SK-N-SH (cell line): ENCODE measurements around the gene CD248. TPM values are rescaled to one million over a fixed set of nuclear protein-coding genes. Genes with fewer than 3 reads are reported as not detected.

Source experiments
- CTCF ChIA-PET: fragments of 300-600, 350-600 bp; formaldehyde crosslinking; extraction: SDS; loops from one replicate; lab custom pipeline; 2021; lab: Yijun Ruan, JAX
- POLR2A ChIA-PET: fragments of 350-600 bp; sonication (Branson Sonifier 250); formaldehyde crosslinking; extraction: SDS; loops from one replicate; lab custom pipeline; 2020; ENCODE audit warnings: antibody characterized with exemption, inconsistent platforms; lab: Yijun Ruan, JAX
- DNase-seq: peaks from one replicate; pipeline ENCODE4 v3.0.0; 2012
- H2AFZ ChIP-seq: fragments of 200-600 bp; sonication (generic); 2 replicates; pipeline ENCODE4 v1.8.1; 2016; ENCODE audit warnings: antibody characterized with exemption, mild to moderate bottlenecking, low read depth
- H3F3A ChIP-seq: fragments of 200-600 bp; sonication (generic); replicated peaks from 2 replicates; pipeline ENCODE3; 2016; ENCODE audit warnings: antibody characterized with exemption, mild to moderate bottlenecking; ENCODE audit not compliant: insufficient read depth
- H3K27ac ChIP-seq, 2 experiments: fragments of 200-500 bp in 1 of 2; fragments of 200-600 bp in 1 of 2; sonication (Bioruptor generic) in 1 of 2; sonication (generic), shearing (Covaris generic) in 1 of 2; 2 replicates each; pipeline versions ENCODE4 v1.5.1 to v1.6.1; 2014 to 2016; ENCODE audit warnings: low read depth in 2 of 2, inconsistent platforms in 1 of 2, low read length in 1 of 2, mild to moderate bottlenecking in 1 of 2, mixed read lengths in 1 of 2
- H3K27me3 ChIP-seq: fragments of 200-600 bp; sonication (generic), shearing (Covaris generic); 2 replicates; pipeline ENCODE4 v1.6.1; 2016; ENCODE audit warnings: mixed run types; ENCODE audit not compliant: insufficient read depth
- H3K36me3 ChIP-seq, 2 experiments: fragments of 200-500 bp in 1 of 2; fragments of 200-600 bp in 1 of 2; sonication (Bioruptor generic) in 1 of 2; sonication (generic) in 1 of 2; replicated peaks in 1 of 2; 2 replicates each; pipeline versions ENCODE3 to v1.5.1; 2014 to 2016; ENCODE audit warnings: low read length in 1 of 2, mild to moderate bottlenecking in 1 of 2; ENCODE audit not compliant: insufficient read depth in 2 of 2, control insufficient read depth in 1 of 2
- H3K4me1 ChIP-seq, 2 experiments: fragments of 200-500 bp in 1 of 2; fragments of 200-600 bp in 1 of 2; sonication (Bioruptor generic) in 1 of 2; sonication (generic), shearing (Covaris generic) in 1 of 2; 2 replicates each; pipeline versions ENCODE4 v1.5.1 to v1.6.1; 2014 to 2016; ENCODE audit warnings: low read depth in 1 of 2, low read length in 1 of 2, mixed run types in 1 of 2; ENCODE audit not compliant: insufficient read depth in 2 of 2, control insufficient read depth in 1 of 2
- H3K4me2 ChIP-seq: fragments of 200-600 bp; sonication (generic), shearing (Covaris generic); 2 replicates; pipeline ENCODE4 v1.6.1; 2017; ENCODE audit warnings: mixed run types
- H3K4me3 ChIP-seq, 2 experiments: fragments of 200-500 bp in 1 of 2; fragments of 200-600 bp in 1 of 2; sonication (Bioruptor generic) in 1 of 2; sonication (generic), shearing (Covaris generic) in 1 of 2; 2 replicates each; pipeline versions ENCODE4 v1.5.1 to v1.8.1; 2014 to 2016; ENCODE audit warnings: low read depth in 2 of 2, inconsistent platforms in 1 of 2, low read length in 1 of 2, mild to moderate bottlenecking in 1 of 2, mixed read lengths in 1 of 2, moderate library complexity in 1 of 2
- H3K79me2 ChIP-seq: fragments of 200-600 bp; sonication (generic); 2 replicates; pipeline ENCODE4 v1.8.1; 2017; ENCODE audit warnings: mild to moderate bottlenecking; ENCODE audit not compliant: insufficient read depth
- H3K9ac ChIP-seq: fragments of 200-600 bp; sonication (generic); 2 replicates; pipeline ENCODE4 v1.6.1; 2017; ENCODE audit warnings: mixed run types
- H3K9me2 ChIP-seq: fragments of 200-600 bp; sonication (generic); 2 replicates; pipeline ENCODE4 v1.6.1; 2017; ENCODE audit warnings: mixed run types
- H3K9me3 ChIP-seq: fragments of 200-600 bp; sonication (generic); 2 replicates; pipeline ENCODE4 v1.6.1; 2017; ENCODE audit warnings: mixed run types, mild to moderate bottlenecking, moderate library complexity
- H4K20me1 ChIP-seq: fragments of 200-600 bp; sonication (generic); 2 replicates; pipeline ENCODE4 v1.6.1; 2017; ENCODE audit warnings: mild to moderate bottlenecking, mixed run types; ENCODE audit not compliant: insufficient read depth
- CHD2 ChIP-seq: fragments of 150-350 bp; IDR thresholded peaks from 2 replicates; pipeline ENCODE4 v1.6.1; 2018; ENCODE audit warnings: low read length; ENCODE audit not compliant: partially characterized antibody
- ELF1 ChIP-seq: IDR thresholded peaks from 2 replicates; pipeline ENCODE4 v1.4.0; 2012
- EP300 ChIP-seq, 2 experiments: IDR thresholded peaks; 2 replicates each; pipeline versions ENCODE4 v1.4.0 to v1.6.1; 2012; ENCODE audit warnings: borderline replicate concordance in 1 of 2, low read depth in 1 of 2, low read length in 1 of 2
- FOSL2 ChIP-seq: IDR thresholded peaks from 2 replicates; pipeline ENCODE4 v1.4.0; 2012; ENCODE audit warnings: low read depth, mild to moderate bottlenecking, moderate library complexity, borderline replicate concordance
- FOXM1 ChIP-seq: IDR thresholded peaks from 2 replicates; pipeline ENCODE4 v1.4.0; 2012; ENCODE audit warnings: low read depth, mild to moderate bottlenecking
- GABPA ChIP-seq: IDR thresholded peaks from 2 replicates; pipeline ENCODE4 v1.4.0; 2012; ENCODE audit warnings: low read depth, mild to moderate bottlenecking
- GATA2 ChIP-seq: sonication (generic); formaldehyde crosslinking; IDR thresholded peaks from 2 replicates; pipeline ENCODE4 v1.5.0; 2020; ENCODE audit warnings: mild to moderate bottlenecking, missing genetic modification reagents
- MEF2A ChIP-seq: IDR thresholded peaks from 2 replicates; pipeline ENCODE4 v1.4.0; 2012; ENCODE audit warnings: low read depth, borderline replicate concordance
- MXI1 ChIP-seq: IDR thresholded peaks from 2 replicates; pipeline ENCODE4 v1.6.1; 2012; ENCODE audit warnings: mild to moderate bottlenecking, low read depth, low read length, improper control_type of control experiment
- NFIC ChIP-seq: IDR thresholded peaks from 2 replicates; pipeline ENCODE4 v1.4.0; 2012; ENCODE audit warnings: borderline replicate concordance
- NRF1 ChIP-seq: IDR thresholded peaks from 2 replicates; pipeline ENCODE4 v1.6.1; 2012; ENCODE audit warnings: low read depth, mild to moderate bottlenecking, low read length
- POLR2AphosphoS5 ChIP-seq: IDR thresholded peaks from 2 replicates; pipeline ENCODE4 v1.6.1; 2012; ENCODE audit warnings: low read depth, low read length
- SIN3A ChIP-seq: IDR thresholded peaks from 2 replicates; pipeline ENCODE4 v1.6.1; 2012; ENCODE audit warnings: low read depth, mild to moderate bottlenecking, low read length, moderate library complexity, borderline replicate concordance
- TAF1 ChIP-seq: IDR thresholded peaks from 2 replicates; pipeline ENCODE4 v1.6.1; 2012; ENCODE audit warnings: low read depth, mild to moderate bottlenecking, low read length, moderate library complexity, borderline replicate concordance
- YY1 ChIP-seq: IDR thresholded peaks from 2 replicates; pipeline ENCODE4 v1.4.0; 2012; ENCODE audit warnings: low read depth, mild to moderate bottlenecking
- WGBS: methylation state at CpG from one replicate; pipeline ENCODE4 v1.1.6; 2017; ENCODE audit warnings: low lambda C conversion rate; 5-methylcytosine and 5-hydroxymethylcytosine counted together
- polyA plus RNA-seq, 3 experiments: library from polyadenylated mRNA; depleted of rRNA; stranded (reverse); fragments of >200 nt; gene quantifications; 2 replicates each; pipeline ENCODE4 v1.2.3, GENCODE V29; 2012
- TF ChIP-seq, protein P1 (sequence below): IDR thresholded peaks from 2 replicates; pipeline ENCODE4; 2012
- TF ChIP-seq, protein P2 (sequence below): IDR thresholded peaks from 2 replicates; pipeline ENCODE4 v1.6.1; 2012; ENCODE audit warnings: mild to moderate bottlenecking, low read depth, low read length, moderate library complexity

Gene CD248
- polyA plus RNA-seq, 1 of the 3 experiments (the other 2 are of a cell fraction) = 7.7 TPM

DNA sequence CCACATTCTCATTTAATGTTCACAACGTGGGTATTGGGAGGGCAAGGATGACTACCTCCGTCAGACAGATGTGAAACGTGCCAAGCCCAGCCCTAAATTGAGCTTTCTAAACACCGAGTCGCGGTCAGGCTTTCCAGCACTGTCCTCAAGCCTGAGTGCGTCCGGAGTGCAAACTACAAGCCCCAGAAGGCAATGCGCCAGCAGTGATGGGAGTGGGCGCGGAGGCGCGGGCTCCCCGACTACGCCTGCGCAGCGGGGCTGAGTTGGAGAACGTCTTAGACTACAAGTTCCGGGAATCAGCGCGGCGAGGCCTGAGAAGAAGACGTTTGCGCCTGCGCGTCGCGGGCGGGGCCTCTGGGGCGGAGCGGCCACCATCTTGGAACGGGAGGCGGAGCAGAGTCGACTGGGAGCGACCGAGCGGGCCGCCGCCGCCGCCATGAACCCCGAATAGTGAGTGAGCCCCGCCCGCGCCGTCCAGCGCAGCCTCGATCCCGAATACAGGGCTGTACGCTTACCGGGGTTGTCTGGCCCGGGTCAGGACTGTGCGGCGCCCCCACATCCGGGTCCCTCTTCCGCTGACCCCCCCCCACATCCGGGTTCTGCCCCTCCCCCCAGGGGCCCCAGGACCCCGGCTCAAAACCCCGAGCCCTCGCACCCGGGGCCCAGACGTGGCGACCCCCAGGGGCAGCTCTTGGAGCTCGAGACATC lies 48.4 kb downstream of the CD248 start, which contains the start of gene RAB1B:
Gene RAB1B, plus strand, starts transcription at position 396 of the 708 bp plus-strand sequence. Its CDS starts 41 bp downstream, at position 437.
- TF ChIP-seq EP300 (IDR thresholded peaks at IDR 0.05; ENCODE audit: borderline replicate concordance in 1 of 2, low read depth in 1 of 2, low read length in 1 of 2) (no peak), NRF1 (peak; percentile 97), GATA2 (CRISPR knock-in tag) (no peak), FOXM1 (no peak), TAF1 (peak; percentile 8; the same call in 1 of the 2 replicates), ELF1 (peak; percentile 25; the same call in 1 of the 2 replicates), NFIC (no peak), YY1 (peak; percentile 90), SIN3A (peak; percentile 62; the same call in 1 of the 2 replicates), FOSL2 (no peak), MXI1 (peak; percentile 74; the same call in 1 of the 2 replicates), GABPA (peak; percentile 41; the same call in 1 of the 2 replicates), CHD2 (peak; percentile 60), MEF2A (no peak), POLR2AphosphoS5 (peak; percentile 83)
- TF ChIP-seq, protein P1, sequence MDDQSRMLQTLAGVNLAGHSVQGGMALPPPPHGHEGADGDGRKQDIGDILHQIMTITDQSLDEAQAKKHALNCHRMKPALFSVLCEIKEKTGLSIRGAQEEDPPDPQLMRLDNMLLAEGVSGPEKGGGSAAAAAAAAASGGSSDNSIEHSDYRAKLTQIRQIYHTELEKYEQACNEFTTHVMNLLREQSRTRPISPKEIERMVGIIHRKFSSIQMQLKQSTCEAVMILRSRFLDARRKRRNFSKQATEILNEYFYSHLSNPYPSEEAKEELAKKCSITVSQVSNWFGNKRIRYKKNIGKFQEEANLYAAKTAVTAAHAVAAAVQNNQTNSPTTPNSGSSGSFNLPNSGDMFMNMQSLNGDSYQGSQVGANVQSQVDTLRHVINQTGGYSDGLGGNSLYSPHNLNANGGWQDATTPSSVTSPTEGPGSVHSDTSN = peak; percentile 22; the same call in 1 of the 2 replicates
- TF ChIP-seq, protein P2, sequence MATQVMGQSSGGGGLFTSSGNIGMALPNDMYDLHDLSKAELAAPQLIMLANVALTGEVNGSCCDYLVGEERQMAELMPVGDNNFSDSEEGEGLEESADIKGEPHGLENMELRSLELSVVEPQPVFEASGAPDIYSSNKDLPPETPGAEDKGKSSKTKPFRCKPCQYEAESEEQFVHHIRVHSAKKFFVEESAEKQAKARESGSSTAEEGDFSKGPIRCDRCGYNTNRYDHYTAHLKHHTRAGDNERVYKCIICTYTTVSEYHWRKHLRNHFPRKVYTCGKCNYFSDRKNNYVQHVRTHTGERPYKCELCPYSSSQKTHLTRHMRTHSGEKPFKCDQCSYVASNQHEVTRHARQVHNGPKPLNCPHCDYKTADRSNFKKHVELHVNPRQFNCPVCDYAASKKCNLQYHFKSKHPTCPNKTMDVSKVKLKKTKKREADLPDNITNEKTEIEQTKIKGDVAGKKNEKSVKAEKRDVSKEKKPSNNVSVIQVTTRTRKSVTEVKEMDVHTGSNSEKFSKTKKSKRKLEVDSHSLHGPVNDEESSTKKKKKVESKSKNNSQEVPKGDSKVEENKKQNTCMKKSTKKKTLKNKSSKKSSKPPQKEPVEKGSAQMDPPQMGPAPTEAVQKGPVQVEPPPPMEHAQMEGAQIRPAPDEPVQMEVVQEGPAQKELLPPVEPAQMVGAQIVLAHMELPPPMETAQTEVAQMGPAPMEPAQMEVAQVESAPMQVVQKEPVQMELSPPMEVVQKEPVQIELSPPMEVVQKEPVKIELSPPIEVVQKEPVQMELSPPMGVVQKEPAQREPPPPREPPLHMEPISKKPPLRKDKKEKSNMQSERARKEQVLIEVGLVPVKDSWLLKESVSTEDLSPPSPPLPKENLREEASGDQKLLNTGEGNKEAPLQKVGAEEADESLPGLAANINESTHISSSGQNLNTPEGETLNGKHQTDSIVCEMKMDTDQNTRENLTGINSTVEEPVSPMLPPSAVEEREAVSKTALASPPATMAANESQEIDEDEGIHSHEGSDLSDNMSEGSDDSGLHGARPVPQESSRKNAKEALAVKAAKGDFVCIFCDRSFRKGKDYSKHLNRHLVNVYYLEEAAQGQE = 0 out of 2 replicates have a peak, but pooled peaks have one; percentile 13

More for the DNA sequence above, 48.4 kb downstream of the CD248 start, which contains the start of gene RAB1B:
- H3K4me2 ChIP-seq = peak within 1 kb of the TSS; percentile 96
- H3K9me2 ChIP-seq = no peaks in the 10 kb centered on the region
- POLR2A ChIA-PET = interaction anchor here (1.0 to 2.3 kb wide), 8 partner anchors 10 to 67 kb away, joined by 3 to 8 read pairs (median 6); partner anchors contain the start of genes RIN1, TMEM151A and YIF1A
- CTCF ChIA-PET = interaction anchor here (0.9 to 9.4 kb wide), 9 partner anchors 12 to 200 kb away, joined by 3 to 111 read pairs (median 4); partner anchors contain the start of genes CNIH2 and RIN1
- peak; percentile 96 for DNase-seq
- H3K27me3 ChIP-seq = no peaks in the 10 kb centered on the region
- H3F3A ChIP-seq = peaks cover 17% of the 10 kb centered on the region
- peak within 1 kb of the TSS; percentile 85 to 89 for H3K4me3 ChIP-seq
- peak within 1 kb of the TSS; percentile 87 for H3K9ac ChIP-seq
- H3K79me2 ChIP-seq = peaks cover 34% of the 10 kb centered on the region
- WGBS = 0% methylated on average over 11 of the region's 64 CpGs
- H3K9me3 ChIP-seq = no peaks in the 10 kb centered on the region
- H2AFZ ChIP-seq = peak within 1 kb of the TSS; percentile 35
- H4K20me1 ChIP-seq = no peaks in the 10 kb centered on the region; the same call in 1 of the 2 replicates
- peak within 1 kb of the TSS; percentile 84 to 97 for H3K27ac ChIP-seq
- peaks cover 11 to 14% of the 10 kb centered on the region in 2 experiments; a peak in 2 of 4 replicates for H3K4me1 ChIP-seq
- H3K36me3 ChIP-seq = peaks cover 18 to 45% of the 10 kb centered on the region in 2 experiments
